Activated naive CD8-positive, alpha-beta T cell (primary cell): ENCODE results near the gene SMAGP.
A peak's percentile ranks its signal among the peaks of the same experiment; 100 is the strongest.
"Not testable (repeated sequence)": the region's sequence is repeated elsewhere in the genome, so short reads cannot be mapped to it uniquely, and the experiment has no call there.

ENCODE experiments used
- H3K27ac Mint-ChIP-seq: one replicate; pipeline ENCODE4 v1.8.0; 2021; ENCODE audit warnings: mixed read lengths
- H3K27me3 Mint-ChIP-seq: one replicate; pipeline ENCODE4 v1.8.0; 2021; ENCODE audit warnings: mixed read lengths
- H3K36me3 Mint-ChIP-seq: one replicate; pipeline ENCODE4 v1.8.0; 2021; ENCODE audit warnings: mixed read lengths
- H3K4me1 Mint-ChIP-seq: one replicate; pipeline ENCODE4 v1.8.0; 2021; ENCODE audit warnings: low read depth, mixed read lengths
- H3K4me3 Mint-ChIP-seq: one replicate; pipeline ENCODE4 v1.8.0; 2021; ENCODE audit warnings: mild to moderate bottlenecking, mixed read lengths
- H3K9me3 Mint-ChIP-seq: one replicate; pipeline ENCODE4 v1.8.0; 2021; ENCODE audit warnings: low read depth, mixed read lengths

Gene SMAGP, protein sequence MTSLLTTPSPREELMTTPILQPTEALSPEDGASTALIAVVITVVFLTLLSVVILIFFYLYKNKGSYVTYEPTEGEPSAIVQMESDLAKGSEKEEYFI

DNA sequence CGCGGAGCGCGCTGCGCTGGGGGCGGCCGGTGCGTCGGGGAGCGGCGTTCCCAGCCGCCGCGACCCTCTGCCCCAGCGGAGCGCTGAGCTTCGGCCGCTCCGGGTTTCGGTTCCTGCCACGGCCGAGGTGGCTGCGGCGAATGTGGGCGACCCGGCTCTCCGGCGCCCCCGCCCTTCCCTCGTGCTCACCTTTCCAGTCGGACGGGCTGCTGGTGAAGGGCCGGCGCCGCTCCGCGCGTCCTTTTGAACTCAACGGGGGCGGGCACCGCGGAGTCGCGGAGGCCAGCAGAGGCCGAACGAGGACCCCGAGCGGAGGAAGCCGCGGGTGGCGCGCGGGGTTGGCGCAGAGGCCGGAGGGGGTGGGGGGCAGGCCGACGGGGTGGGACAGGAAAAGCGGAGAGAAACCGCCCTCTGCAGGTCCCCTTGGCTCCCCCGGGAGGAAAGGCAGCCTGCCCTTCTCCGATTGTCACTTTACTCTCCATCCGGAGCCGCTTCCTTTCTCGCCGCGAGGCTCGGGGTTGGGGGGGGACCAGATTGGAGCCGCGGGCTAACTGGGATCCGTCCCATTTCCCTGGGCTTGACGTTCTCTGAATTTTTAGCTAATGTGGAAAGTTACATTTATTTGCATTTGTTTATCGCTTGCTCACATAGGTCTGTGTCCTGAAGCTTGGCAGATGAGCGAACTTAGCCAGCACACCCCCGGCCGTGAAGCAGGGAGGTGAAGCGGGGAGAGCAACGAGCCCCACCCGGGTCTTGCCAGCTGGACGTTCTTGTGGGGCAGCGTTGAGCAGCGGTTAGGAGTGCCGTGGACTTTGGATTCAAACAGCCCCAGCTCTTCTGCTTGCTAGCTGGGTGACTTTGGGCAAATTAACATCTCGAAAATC is at the start of gene SMAGP:
Gene SMAGP, minus strand, starts transcription at position 349 of the 884 bp plus-strand sequence. CDS start 1,137 bp downstream, outside the sequence.
- no peaks in the 10 kb centered on the region for H3K9me3 Mint-ChIP-seq
- H3K27me3 Mint-ChIP-seq = no peaks in the 10 kb centered on the region
- peak within 1 kb of the TSS; percentile 83 for H3K27ac Mint-ChIP-seq
- peak within 1 kb of the TSS; percentile 92 for H3K4me3 Mint-ChIP-seq
- peaks cover 2% of the 10 kb centered on the region for H3K36me3 Mint-ChIP-seq
- H3K4me1 Mint-ChIP-seq = peaks cover 24% of the 10 kb centered on the region

DNA sequence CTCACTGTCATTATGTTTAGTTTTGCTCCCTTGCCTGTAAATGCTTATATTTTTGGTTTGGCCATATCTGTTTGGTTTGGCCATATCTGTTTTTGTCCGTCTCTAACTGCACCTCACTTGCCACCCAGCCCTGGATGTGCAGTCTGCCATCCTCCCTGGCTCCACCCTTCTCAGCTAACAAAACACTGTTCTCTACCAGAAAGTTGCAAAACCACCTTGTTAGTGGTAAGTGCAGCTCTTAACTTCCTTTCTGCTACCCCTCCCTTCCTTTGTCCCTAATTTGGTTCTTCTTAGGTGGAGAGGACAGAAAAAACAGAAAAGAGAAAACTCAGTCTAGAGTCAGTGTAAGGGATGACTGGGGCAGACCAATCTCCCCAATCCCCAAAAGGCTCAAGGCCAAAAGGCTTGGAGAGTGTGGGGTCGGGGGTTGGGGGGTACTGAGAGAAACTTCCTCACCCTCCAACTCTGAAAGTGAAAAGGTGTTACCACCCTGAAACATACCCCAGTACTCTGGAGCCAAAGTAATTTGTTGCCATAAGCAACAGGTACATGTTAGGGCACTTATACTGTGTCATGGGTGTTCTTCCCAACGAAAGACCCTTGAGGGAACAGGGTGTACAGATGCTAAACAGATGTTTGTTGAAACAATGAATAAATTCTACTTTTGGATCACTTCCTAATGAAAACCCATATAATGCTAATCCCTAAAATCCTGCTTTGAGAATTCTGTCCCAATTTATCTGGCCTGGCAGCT is 48.8 kb upstream of the SMAGP start:
- Mint-ChIP-seq H3K9me3 (no peaks in the 10 kb centered on the region), H3K36me3 (peaks cover 5% of the 10 kb centered on the region), H3K27me3 (no peaks in the 10 kb centered on the region), H3K4me3 (peak overlapping the region; percentile 58), H3K27ac (peak overlapping the region; percentile 94), H3K4me1 (peaks cover 75% of the 10 kb centered on the region)

DNA sequence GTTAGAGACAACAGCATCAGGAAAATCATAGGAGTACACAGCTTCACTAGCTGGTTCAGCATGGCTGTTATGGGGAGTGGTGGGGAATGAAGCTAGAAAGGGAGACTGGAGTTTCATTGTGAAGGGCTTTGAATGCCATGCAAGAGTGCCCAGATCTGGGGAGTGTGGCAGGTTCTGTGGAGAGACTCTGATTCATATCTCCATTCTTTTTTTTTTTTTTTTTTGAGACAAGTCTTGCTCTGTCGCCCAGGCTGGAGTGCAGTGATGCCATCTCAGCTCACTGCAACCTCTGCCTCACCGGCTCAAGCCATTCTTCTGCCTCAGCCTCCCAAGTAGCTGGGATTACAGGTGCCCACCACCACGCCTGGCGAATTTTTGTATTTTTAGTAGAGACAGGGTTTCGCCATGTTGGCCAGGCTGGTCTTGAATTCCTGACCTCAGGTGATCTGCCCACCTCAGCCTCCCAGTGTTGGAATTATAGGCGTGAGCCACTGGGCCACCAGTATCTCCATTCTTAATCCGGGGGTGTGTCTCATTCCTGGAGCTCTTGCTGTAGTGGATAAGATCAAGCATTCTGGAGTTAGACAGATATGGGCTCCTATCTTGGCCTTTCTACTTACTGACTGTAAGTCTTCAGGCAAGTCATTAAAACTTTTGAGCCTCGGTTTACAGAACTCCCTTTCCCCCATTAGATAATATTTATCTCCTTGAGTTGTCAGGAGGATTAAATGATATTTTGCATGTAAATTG is 48.0 kb upstream of the SMAGP start:
- H3K9me3 Mint-ChIP-seq, H3K36me3 Mint-ChIP-seq, H3K27me3 Mint-ChIP-seq: not testable (repeated sequence)
- H3K4me1 Mint-ChIP-seq = peaks cover 76% of the 10 kb centered on the region
- H3K4me3 Mint-ChIP-seq = peak overlapping the region; percentile 58
- H3K27ac Mint-ChIP-seq = peak overlapping the region; percentile 94

DNA sequence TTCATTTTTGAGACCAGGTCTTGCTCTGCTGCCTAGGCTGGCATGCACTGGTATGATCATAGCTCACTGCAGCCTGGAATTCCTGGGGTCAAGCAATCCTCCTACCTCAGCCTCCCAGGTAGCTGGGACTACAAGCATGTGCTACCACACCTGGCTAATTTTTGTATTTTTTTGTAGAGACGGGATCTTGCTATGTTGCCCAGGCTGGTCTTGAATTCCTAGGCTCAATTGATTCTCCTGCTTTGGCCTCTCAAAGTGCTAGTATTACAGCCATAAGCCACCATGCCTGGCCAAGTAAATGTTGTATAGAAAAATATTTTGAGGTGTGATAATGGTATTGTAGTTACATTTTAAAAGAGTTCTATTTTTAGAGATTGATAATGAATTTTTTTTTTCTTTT is 41.2 kb upstream of the SMAGP start:
- peaks cover 72% of the 10 kb centered on the region for H3K4me1 Mint-ChIP-seq
- H3K9me3 Mint-ChIP-seq = no peaks in the 10 kb centered on the region
- peak overlapping the region; percentile 89 for H3K27ac Mint-ChIP-seq
- H3K36me3 Mint-ChIP-seq = peaks cover 7% of the 10 kb centered on the region
- no peaks in the 10 kb centered on the region for H3K27me3 Mint-ChIP-seq
- no peak overlapping the region for H3K4me3 Mint-ChIP-seq

DNA sequence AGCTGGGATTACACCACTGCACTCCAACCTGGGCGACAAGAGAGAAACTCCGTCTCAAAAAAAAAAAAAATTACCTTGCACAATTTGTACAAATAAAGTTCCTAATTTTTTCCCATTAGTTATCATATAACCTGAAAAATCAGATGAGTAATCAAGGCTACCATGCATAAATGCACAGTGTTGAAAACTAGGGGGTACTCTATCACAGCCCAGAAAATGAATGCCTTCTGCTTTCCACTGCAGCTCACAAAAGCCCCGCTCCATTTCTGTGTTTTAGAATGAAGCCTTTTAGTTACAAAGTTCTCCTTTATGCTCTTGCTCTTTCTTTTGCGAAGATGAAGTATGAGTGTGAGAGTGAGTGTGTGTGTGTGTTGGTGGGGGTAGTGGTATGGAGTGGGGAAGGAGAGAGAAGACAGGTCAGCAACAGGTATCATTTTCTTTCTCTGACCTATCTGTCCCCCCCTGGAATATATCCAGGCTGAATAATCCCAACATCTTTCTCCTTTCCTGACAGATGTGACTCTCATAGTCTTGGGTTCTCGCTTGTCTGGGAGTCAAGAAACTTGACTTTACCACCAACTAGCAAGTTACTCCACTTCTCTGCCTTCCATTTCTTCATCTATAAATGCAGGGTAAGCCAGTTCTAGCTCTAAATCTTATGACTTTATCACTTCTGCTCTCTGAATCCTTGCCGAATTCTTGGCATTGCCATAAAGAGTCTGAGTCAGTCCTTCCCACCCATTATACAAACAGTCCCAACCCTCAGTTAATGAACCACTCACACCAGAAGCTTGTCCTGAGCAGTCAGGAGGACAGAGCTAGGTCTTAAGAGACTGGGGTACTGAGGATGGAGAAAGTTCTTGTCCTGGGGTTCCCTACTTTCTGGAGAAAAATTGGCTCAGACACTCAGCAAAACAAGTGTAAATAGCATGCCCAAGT is 37.7 kb upstream of the SMAGP start:
- Mint-ChIP-seq H3K4me1 (peaks cover 71% of the 10 kb centered on the region), H3K9me3 (no peaks in the 10 kb centered on the region), H3K36me3 (peaks cover 11% of the 10 kb centered on the region), H3K4me3 (peak overlapping the region; percentile 33), H3K27me3 (no peaks in the 10 kb centered on the region), H3K27ac (peak overlapping the region; percentile 89)

DNA sequence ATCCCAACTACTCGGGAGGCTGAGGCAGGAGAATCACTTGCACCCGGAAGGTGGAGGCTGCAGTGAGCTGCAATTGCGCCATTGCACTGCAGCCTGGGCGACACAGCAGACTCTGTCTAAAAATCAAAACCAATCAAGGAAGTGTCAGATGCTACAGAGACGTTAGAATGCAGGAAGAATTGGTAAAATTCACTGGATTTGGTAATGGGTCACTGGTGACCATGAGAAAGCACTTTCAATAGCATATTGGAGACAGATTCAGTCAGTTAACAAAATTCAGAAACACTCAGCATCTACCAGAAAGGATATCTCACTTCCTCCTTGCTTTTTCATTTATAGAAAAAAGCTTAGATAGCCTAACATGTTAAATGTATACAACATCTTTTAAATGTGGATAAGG is 36.3 kb upstream of the SMAGP start:
- Mint-ChIP-seq H3K27me3 (no peaks in the 10 kb centered on the region), H3K4me3 (no peak overlapping the region), H3K9me3 (no peaks in the 10 kb centered on the region), H3K4me1 (peaks cover 61% of the 10 kb centered on the region), H3K27ac (peak overlapping the region; percentile 73), H3K36me3 (peaks cover 8% of the 10 kb centered on the region)

DNA sequence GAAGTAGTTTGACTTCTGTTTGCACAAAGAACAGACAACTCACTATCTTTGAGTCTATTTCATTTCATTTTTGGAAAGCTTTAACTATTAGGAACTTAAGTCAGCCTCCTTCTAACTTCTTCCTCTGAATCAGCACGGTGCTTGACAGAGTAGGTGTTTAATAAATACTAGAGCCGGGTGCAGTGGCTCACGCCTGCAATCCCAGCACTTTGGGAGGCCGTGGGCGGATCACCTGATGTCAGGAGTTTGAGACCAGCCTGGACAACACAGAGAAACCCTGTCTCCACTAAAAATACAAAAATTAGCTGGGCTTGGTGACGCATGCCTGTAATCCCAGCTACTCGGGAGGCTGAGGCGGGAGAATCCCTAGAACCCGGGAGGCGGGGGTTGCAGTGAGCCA is 30.6 kb upstream of the SMAGP start:
- Mint-ChIP-seq H3K4me1 (peaks cover 18% of the 10 kb centered on the region), H3K27ac (peak overlapping the region; percentile 56)
- not testable (repeated sequence) for H3K4me3 Mint-ChIP-seq, H3K36me3 Mint-ChIP-seq, H3K27me3 Mint-ChIP-seq, H3K9me3 Mint-ChIP-seq

DNA sequence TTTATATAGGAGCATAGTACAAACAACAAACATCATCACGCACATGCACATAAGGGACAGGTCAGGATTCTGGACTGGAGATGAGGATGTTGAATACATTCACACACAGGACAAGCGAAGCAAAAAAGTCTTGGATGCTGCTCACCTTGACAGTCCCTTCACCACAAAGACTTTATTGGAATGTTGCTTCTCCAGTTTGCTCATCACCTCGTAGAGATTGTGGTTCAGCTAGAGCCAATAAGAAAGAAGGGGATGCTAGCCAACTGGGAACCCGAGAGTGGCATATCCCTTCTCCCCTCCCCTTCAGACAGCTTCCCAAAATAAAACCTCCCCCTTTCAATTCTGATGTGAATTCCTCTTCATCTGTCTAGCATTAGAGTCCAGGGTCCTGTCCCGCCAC is 25.4 kb upstream of the SMAGP start:
- Mint-ChIP-seq H3K36me3 (peaks cover 3% of the 10 kb centered on the region), H3K9me3 (no peaks in the 10 kb centered on the region), H3K4me3 (no peak overlapping the region), H3K27ac (peak overlapping the region; percentile 79), H3K27me3 (no peaks in the 10 kb centered on the region), H3K4me1 (peaks cover 28% of the 10 kb centered on the region)

DNA sequence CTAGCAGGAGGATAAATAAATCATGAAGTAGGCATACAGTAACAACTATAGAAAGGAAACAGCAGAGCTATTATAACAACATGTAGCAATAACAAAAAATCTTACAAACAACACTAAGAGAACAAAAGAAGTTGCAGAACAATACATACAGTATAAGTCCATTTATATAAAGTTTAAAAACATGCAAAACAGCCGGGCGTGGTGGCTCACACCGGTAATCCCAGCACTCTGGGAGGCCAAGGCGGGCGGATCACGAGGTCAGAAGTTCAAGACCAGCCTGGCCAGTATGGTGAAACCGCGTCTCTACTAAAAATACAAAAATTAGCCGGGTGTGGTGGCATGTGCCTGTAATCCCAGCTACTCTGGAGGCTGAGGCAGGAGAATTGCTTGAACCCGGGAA is 23.9 kb upstream of the SMAGP start:
- H3K27me3 Mint-ChIP-seq, H3K9me3 Mint-ChIP-seq, H3K36me3 Mint-ChIP-seq: not testable (repeated sequence)
- peaks cover 30% of the 10 kb centered on the region for H3K4me1 Mint-ChIP-seq
- H3K4me3 Mint-ChIP-seq = peak overlapping the region; percentile 64
- peak overlapping the region; percentile 94 for H3K27ac Mint-ChIP-seq

DNA sequence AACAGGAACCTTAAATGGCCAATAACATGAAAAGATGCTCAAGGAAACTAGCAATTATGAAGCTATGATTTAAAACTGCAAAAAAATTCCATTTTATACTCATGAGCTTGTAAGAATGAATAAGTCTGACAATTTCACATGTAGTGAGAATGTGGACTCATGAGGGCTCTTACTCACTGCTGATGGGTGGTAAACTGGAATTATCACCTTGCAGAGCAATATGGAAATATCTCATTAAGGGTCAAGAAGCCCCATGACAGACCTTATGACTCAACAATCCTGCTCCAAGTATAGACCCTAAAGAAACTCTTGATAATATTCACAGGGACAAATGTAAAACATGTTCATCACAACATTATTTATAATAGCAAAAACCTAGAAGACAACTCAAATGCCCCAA is 23.5 kb upstream of the SMAGP start:
- H3K4me3 Mint-ChIP-seq = peak overlapping the region; percentile 64
- peaks cover 31% of the 10 kb centered on the region for H3K4me1 Mint-ChIP-seq
- no peaks in the 10 kb centered on the region for H3K9me3 Mint-ChIP-seq
- peak overlapping the region; percentile 94 for H3K27ac Mint-ChIP-seq
- H3K36me3 Mint-ChIP-seq = peaks cover 6% of the 10 kb centered on the region
- H3K27me3 Mint-ChIP-seq = no peaks in the 10 kb centered on the region

DNA sequence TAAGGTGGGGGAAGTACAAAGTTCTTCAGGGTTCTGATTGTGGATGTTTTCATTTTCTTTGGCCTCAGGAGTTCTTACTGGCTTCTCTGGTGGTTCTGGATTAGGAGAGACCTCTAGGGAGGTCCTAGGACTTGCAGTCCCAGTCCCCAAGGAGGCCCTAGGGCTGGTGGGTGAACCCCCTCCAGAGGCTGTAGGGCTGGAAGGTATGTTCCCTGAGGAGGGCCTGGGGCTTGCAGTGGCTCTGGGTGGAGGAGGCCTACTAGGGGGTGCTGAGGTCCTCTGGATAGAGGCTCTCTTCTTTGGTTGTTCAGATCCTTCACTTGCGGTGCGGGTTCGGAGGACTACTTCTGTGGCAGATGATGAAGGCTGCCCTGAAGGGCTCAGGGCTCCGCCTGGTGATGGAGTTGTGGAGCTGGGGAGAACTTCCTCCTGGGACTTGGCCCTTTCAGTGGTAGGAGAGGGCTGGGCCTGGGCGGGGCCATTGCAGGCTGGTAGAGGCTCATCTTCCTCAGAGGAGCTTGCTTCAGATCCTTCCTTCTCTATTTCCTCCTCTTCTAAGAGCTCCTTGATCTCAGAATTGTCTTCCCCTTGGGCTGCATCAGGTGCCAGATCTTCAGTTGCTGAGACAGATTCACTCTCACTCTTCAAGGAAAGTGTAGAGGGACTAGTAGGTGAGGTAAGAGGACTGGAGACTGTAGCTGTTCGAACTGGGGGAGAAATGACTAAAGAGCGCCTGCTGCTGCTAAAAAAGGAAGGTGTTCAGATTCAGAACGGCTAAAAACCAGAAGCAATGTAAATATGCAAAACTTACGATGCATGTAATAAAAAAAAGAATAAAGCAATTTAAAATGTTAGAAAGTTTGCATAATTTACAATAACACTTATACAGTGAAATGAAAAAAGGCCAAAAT is 21.6 kb upstream of the SMAGP start:
- not testable (repeated sequence) for H3K9me3 Mint-ChIP-seq, H3K27me3 Mint-ChIP-seq, H3K36me3 Mint-ChIP-seq
- Mint-ChIP-seq H3K4me1 (peaks cover 30% of the 10 kb centered on the region), H3K4me3 (peak overlapping the region; percentile 7), H3K27ac (peak overlapping the region; percentile 89)

DNA sequence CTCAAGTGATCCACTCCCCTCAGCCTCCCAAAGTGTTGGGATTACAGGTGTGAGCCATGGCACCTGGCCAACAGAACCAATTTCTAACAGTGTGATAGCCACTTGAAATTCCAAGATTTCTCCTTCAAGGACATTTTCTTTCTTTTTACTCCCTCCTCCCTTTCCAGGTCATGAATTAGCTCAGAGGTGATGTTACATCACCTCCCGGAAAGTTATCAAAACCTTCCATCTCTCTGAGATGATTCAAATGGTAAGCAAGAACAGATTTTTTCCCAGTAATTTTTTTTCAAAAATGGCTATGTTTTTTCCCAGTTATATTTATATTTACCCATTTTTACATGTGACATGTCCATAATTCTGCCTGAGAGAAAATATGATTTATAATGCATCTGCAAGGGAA is 15.6 kb upstream of the SMAGP start:
- Mint-ChIP-seq H3K27me3 (no peaks in the 10 kb centered on the region), H3K9me3 (no peaks in the 10 kb centered on the region), H3K4me3 (no peak overlapping the region), H3K27ac (peak overlapping the region; percentile 79), H3K4me1 (peaks cover 10% of the 10 kb centered on the region), H3K36me3 (peaks cover 4% of the 10 kb centered on the region)

DNA sequence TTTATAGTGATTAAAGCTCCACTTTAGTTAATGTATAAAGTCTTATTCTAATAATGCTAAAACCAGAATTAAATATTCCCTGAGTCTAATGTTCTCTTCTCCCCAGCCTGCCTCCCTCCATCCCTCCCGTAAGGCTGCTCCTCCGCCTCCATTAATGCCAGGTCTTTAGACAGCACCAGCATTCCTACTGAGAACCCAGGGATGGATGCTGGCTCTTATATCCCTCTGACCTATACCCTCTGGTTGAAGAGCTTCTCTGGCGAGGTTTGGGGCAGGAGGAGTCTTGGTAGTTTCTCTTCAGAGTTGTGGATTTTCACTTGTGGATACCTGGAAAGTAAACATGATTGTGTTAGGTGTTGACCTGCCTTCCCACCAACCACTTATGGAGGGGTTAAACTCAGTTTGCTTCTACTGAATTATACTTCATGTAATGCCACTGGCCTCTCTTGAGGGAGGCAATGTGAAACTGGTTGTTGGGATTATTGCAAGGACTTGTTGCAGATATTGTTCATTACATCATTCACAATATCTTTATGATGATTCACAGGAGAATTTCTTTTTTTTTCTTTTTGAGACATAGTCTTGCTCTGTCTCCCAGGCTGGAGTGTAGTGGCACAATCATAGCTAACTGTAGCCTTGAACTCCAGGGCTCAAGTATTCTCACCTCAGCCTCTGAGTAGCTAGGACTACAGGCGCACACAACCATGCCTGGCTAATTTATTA is 11.1 kb upstream of the SMAGP start:
- Mint-ChIP-seq H3K9me3 (no peaks in the 10 kb centered on the region), H3K4me1 (peaks cover 8% of the 10 kb centered on the region), H3K36me3 (no peaks in the 10 kb centered on the region), H3K4me3 (no peak overlapping the region), H3K27ac (peak overlapping the region; percentile 67), H3K27me3 (no peaks in the 10 kb centered on the region)
